ENCODE measurements around the gene DTWD2.

DTWD2 gene

GRCh38 chr5:118990582-118990981 is 2.2 kb upstream of the DTWD2 start:
- DNase-seq (ENCODE audit: low read depth), result no peak
- no peak overlapping the region for H3K4me3 ChIP-seq (ENCODE audit: low read depth, low read length)
- TF ChIP-seq MYC (IDR thresholded peaks at IDR 0.05; ENCODE audit: low read depth, low read length), result no peak
- TF ChIP-seq, protein P1, sequence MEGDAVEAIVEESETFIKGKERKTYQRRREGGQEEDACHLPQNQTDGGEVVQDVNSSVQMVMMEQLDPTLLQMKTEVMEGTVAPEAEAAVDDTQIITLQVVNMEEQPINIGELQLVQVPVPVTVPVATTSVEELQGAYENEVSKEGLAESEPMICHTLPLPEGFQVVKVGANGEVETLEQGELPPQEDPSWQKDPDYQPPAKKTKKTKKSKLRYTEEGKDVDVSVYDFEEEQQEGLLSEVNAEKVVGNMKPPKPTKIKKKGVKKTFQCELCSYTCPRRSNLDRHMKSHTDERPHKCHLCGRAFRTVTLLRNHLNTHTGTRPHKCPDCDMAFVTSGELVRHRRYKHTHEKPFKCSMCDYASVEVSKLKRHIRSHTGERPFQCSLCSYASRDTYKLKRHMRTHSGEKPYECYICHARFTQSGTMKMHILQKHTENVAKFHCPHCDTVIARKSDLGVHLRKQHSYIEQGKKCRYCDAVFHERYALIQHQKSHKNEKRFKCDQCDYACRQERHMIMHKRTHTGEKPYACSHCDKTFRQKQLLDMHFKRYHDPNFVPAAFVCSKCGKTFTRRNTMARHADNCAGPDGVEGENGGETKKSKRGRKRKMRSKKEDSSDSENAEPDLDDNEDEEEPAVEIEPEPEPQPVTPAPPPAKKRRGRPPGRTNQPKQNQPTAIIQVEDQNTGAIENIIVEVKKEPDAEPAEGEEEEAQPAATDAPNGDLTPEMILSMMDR (IDR thresholded peaks at IDR 0.05; ENCODE audit: low read depth, low read length), result no peak
- TF ChIP-seq, protein P2, sequence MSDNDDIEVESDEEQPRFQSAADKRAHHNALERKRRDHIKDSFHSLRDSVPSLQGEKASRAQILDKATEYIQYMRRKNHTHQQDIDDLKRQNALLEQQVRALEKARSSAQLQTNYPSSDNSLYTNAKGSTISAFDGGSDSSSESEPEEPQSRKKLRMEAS (IDR thresholded peaks at IDR 0.05; ENCODE audit: low read depth, low read length), result no peak
- TF ChIP-seq POLR2A (IDR thresholded peaks at IDR 0.05; ENCODE audit: extremely low read depth, insufficient read length), result no peak

GRCh38 chr5:118989816-118990215 is 1.5 kb upstream of the DTWD2 start:
- TF ChIP-seq MYC (IDR thresholded peaks at IDR 0.05; ENCODE audit: low read depth, low read length) (no peak), POLR2A (IDR thresholded peaks at IDR 0.05; ENCODE audit: extremely low read depth, insufficient read length) (no peak)
- TF ChIP-seq, protein P1 (IDR thresholded peaks at IDR 0.05; ENCODE audit: low read depth, low read length), result no peak
- TF ChIP-seq, protein P2 (IDR thresholded peaks at IDR 0.05; ENCODE audit: low read depth, low read length), result no peak
- H3K4me3 ChIP-seq (ENCODE audit: low read depth, low read length), result no peak overlapping the region
- no peak for DNase-seq (ENCODE audit: low read depth)

- TF ChIP-seq MYC (IDR thresholded peaks at IDR 0.05; ENCODE audit: low read depth, low read length), result no peak
- TF ChIP-seq, protein P2 (IDR thresholded peaks at IDR 0.05; ENCODE audit: low read depth, low read length), result no peak
- H3K4me3 ChIP-seq (ENCODE audit: low read depth, low read length), result peak overlapping the region; percentile 86
- no peak for DNase-seq (ENCODE audit: low read depth)
Observed at GRCh38 chr5:118988866-118989180, 476 bp upstream of the DTWD2 start.

GRCh38 chr5:118984602-118985001 is 3.7 kb downstream of the DTWD2 start:
- H3K4me3 ChIP-seq (ENCODE audit: low read depth, low read length), result no peak overlapping the region
- TF ChIP-seq, protein P1 (IDR thresholded peaks at IDR 0.05; ENCODE audit: low read depth, low read length), result no peak
- TF ChIP-seq, protein P2 (IDR thresholded peaks at IDR 0.05; ENCODE audit: low read depth, low read length), result no peak
- TF ChIP-seq POLR2A (IDR thresholded peaks at IDR 0.05; ENCODE audit: extremely low read depth, insufficient read length) (no peak), MYC (IDR thresholded peaks at IDR 0.05; ENCODE audit: low read depth, low read length) (no peak)
- no peak for DNase-seq (ENCODE audit: low read depth)

GRCh38 chr5:118981783-118982182 is 6.6 kb downstream of the DTWD2 start:
- TF ChIP-seq, protein P1 (IDR thresholded peaks at IDR 0.05; ENCODE audit: low read depth, low read length), result no peak
- TF ChIP-seq, protein P2 (IDR thresholded peaks at IDR 0.05; ENCODE audit: low read depth, low read length), result no peak
- TF ChIP-seq MYC (IDR thresholded peaks at IDR 0.05; ENCODE audit: low read depth, low read length), result no peak
- TF ChIP-seq POLR2A (IDR thresholded peaks at IDR 0.05; ENCODE audit: extremely low read depth, insufficient read length), result no peak
- DNase-seq (ENCODE audit: low read depth), result no peak
- H3K4me3 ChIP-seq (ENCODE audit: low read depth, low read length), result no peak overlapping the region

DNA sequence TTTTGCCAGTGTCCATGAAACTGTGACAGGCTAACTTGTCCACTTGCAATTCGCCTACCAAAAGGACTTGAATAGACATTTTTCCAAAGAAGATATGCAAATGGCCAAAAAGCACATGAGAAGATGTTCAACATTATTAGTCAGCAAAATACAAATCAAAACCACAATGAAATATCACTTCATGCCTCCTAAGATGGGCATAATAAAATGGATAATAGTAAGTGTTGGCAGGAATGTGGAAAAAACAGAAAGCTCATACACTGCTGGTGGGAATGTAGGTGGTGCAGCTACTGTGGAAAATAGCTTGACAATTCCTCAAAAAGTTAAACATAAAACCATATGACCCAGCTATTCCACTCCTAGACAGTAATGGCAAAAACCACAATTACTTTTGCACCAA is 7.9 kb downstream of the DTWD2 start:
- TF ChIP-seq MYC (IDR thresholded peaks at IDR 0.05; ENCODE audit: low read depth, low read length) (no peak), POLR2A (IDR thresholded peaks at IDR 0.05; ENCODE audit: extremely low read depth, insufficient read length) (no peak)
- TF ChIP-seq, protein P1 (IDR thresholded peaks at IDR 0.05; ENCODE audit: low read depth, low read length), result no peak
- TF ChIP-seq, protein P2 (IDR thresholded peaks at IDR 0.05; ENCODE audit: low read depth, low read length), result no peak
- no peak overlapping the region for H3K4me3 ChIP-seq (ENCODE audit: low read depth, low read length)
- DNase-seq (ENCODE audit: low read depth), result no peak
